Astrocyte of the spinal cord (primary cell): Measurements from ENCODE around the gene OR56A3.

Experiments
- DNase-seq: peaks from one replicate; pipeline ENCODE4 v3.0.0; 2011; ENCODE audit warnings: low read depth, low spot score
- H3K4me3 ChIP-seq: 2 replicates; pipeline ENCODE4 v1.5.1; 2011; ENCODE audit warnings: low read depth, mild to moderate bottlenecking, low read length, moderate library complexity
- CTCF ChIP-seq: IDR thresholded peaks from 2 replicates; pipeline ENCODE4 v1.5.1; 2012; ENCODE audit warnings: low read depth, mild to moderate bottlenecking, low read length, inconsistent platforms
- in situ Hi-C: cut with HindIII; loops from 2 replicates; pipeline ENCODE4 v1.10.0; 2017; ENCODE audit warnings: low sequenced_read_pairs

Gene OR56A3

GRCh38 chr11:5992150-5992549 lies 50.1 kb downstream of the OR56A3 start:
- H3K4me3 ChIP-seq: no peak overlapping the region
- in situ Hi-C loops: no loop called here
- TF ChIP-seq CTCF: no peak
- no peak for DNase-seq

- H3K4me3 ChIP-seq: no peak overlapping the region
- no peak for DNase-seq
- in situ Hi-C loops: no loop called here
- TF ChIP-seq CTCF: peak; percentile 16
Measured at GRCh38 chr11:5992604-5993251, 50.7 kb downstream of the OR56A3 start.

GRCh38 chr11:5994791-5995190 lies 52.7 kb downstream of the OR56A3 start:
- in situ Hi-C loops: no loop called here
- H3K4me3 ChIP-seq: no peak overlapping the region
- DNase-seq: no peak
- TF ChIP-seq CTCF: no peak
